DOHH2 (cell line): ENCODE results near the gene ADGRA1.

Experiments
- EZH2phosphoT487 ChIP-seq: fragments of 200-600 bp; sonication (generic); IDR thresholded peaks from 2 replicates; pipeline ENCODE4 v1.6.1; 2017; ENCODE audit warnings: borderline replicate concordance, mild to moderate bottlenecking, antibody characterized with exemption, low read length, moderate library complexity, mixed read lengths
- TF ChIP-seq, protein P1 (sequence below): fragments of 200-600 bp; sonication (generic); IDR thresholded peaks from one replicate; pipeline ENCODE4 v1.5.1; 2014; ENCODE audit warnings: antibody characterized with exemption, mild to moderate bottlenecking, low read depth, low read length; ENCODE audit not compliant: poor library complexity, severe bottlenecking

GRCh38 chr10:133085251-133086125 lies 2.2 kb upstream of the ADGRA1 start:
- TF ChIP-seq, protein P1, sequence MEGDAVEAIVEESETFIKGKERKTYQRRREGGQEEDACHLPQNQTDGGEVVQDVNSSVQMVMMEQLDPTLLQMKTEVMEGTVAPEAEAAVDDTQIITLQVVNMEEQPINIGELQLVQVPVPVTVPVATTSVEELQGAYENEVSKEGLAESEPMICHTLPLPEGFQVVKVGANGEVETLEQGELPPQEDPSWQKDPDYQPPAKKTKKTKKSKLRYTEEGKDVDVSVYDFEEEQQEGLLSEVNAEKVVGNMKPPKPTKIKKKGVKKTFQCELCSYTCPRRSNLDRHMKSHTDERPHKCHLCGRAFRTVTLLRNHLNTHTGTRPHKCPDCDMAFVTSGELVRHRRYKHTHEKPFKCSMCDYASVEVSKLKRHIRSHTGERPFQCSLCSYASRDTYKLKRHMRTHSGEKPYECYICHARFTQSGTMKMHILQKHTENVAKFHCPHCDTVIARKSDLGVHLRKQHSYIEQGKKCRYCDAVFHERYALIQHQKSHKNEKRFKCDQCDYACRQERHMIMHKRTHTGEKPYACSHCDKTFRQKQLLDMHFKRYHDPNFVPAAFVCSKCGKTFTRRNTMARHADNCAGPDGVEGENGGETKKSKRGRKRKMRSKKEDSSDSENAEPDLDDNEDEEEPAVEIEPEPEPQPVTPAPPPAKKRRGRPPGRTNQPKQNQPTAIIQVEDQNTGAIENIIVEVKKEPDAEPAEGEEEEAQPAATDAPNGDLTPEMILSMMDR: no peak
- TF ChIP-seq EZH2phosphoT487: no peak
